Measurements from ENCODE around the gene MGA.
A peak's percentile ranks its signal among the peaks of the same experiment; 100 is the strongest.

MGA gene

GRCh38 chr15:41660235-41661077, at the start of gene MGA:
Gene MGA, plus strand, starts transcription at chr15:41660405.
- DNase-seq (ENCODE audit: low read depth), result peak; percentile 83

DNA sequence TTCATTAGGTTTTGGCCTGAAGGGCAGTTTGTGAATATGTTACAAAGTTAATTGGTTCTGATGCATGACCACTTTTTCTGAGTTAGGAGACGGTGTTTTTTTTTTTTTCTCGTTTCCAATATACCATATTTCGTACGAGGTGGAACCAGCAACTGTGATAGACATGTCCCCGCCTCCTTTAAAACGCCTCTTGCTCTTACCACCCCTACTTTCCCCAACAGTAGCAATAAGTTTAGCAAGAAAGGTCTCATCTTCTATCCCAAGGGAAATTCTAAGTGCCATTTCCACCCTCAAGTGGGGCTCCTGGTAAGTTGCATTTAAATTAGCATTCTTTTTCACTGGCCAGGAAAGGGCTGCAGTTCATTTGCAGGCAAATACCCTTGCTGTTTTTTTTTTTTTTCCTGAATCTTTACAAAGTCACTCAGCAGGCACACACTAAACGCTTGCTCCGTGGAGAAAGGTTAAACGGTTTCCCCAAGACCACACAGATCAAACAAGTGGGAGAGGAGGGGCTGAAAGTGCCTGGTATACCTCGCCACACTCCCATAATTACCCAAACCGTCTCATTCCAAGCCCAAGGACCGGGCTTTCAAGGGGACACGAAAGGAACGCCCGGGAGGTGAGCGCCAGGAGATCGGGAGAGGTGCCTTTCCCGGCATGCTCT, 39.5 kb upstream of the MGA start:
- DNase-seq (ENCODE audit: low read depth), result no peak

- peak; percentile 53 for DNase-seq (ENCODE audit: low read depth)
Observed at GRCh38 chr15:41621200-41622193, 38.7 kb upstream of the MGA start.

DNA sequence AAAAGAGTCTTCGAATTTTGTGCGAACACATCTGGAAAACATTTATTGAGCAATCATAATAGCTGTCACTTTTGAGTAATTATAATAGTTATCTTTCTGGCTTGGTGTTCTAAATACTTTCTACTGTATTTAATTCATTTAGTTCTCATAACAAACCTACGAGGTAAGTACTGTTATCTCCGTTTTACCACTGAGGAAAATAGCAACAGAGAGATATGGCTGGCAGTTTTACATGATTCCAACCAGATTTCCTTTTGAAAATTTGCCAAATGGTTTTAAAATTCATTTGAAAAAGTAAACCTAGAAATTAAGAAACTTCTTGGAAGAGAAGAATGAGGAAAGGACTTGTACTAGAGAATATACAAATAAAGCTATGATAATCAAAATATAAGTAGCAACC, 37.3 kb upstream of the MGA start:
- DNase-seq (ENCODE audit: low read depth), result no peak

- no peak for DNase-seq (ENCODE audit: low read depth)
Observed at GRCh38 chr15:41627203-41627602, 33.0 kb upstream of the MGA start.

DNA sequence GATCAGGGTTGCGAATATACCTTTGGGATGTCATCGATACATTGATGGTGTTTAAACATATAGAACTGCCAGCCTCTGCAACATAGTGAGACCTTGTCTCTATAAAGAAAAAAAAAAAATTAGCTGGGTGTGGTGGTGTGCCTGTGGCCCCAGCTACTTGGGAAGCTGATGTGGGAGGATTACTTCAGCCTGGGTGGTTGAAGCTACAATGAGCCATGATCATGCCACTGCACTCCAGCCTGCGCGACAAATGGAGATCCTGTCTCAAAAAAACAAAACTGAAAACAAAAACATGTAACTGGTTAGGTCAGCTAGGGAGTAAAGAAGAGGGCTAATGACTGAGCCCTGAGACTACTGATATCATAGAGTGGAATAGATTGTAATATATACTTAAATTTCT, 30.7 kb upstream of the MGA start:
- no peak for DNase-seq (ENCODE audit: low read depth)

DNA sequence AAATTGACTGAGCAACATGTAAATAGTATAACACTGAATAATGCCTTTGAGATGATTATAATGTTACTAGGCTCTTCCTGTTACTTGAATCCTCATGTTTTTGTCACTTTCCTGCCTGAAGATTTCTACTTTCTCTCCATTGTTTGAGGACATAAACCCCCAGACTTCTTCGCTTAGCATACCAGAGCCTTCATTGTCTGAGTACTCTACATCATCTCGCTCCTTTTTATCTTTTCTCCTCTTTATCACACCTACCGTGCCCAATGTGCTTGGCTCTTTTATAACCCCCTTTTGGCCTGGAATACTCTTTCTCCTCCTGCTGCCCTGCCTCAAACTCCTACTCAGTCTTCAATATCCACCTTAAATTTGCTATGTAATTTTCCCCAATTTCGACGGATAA, 30.3 kb upstream of the MGA start:
- DNase-seq (ENCODE audit: low read depth), result no peak

DNA sequence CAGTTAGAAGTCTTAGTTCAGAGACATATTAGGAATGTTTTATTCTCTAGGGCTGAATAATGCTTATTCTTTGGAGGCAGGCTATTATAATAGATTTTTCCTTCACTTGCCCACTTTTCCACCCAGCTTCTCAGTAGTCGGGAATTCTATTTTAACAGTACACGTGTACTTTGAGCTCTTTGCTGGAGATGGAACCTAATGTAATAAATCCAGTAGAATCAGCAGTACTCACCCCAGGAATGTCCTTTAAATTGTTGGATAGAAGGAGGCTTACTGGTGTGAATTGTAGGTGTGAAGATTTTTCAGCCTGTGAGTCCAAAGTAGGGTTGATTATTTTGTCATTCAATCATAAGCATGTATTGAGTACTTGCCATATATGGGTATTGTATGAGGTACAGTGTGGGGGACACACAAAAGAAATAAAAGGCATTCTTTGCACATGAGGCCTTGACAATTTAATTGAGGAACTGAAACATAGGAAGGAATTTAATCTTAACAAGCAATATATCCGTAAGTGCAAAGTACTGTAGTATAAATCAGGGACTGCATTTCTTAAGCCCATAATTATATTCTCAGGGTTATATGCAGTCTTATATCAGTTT, 29.5 kb upstream of the MGA start:
- DNase-seq (ENCODE audit: low read depth), result no peak

DNA sequence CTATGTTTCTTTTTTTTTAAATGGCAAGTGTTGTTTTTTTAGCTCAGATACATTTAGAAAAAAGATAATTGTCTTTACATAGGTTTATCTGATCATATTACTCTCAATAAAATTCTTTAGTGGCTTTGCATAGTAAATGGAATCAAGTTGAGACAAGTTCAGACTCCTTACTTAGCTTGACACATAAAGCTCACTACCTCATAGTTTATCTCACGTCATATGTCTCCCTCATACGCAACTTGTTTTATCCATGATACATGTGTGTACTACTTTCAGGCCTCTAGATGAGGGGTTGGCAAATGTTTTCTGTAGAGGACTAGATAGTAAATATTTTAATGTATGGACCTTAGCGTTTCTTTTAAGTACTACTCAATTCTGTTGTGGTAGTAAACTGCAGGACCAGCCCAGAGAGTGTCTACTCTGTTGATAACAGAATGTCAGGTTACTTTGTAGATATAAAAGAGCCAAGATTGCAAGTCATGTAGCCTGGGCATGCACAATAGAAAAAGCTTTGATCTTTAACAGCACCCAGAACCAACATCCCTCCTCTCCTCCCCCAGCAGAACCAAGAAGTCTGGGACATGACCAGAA, 28.2 kb upstream of the MGA start:
- DNase-seq (ENCODE audit: low read depth), result no peak

- DNase-seq (ENCODE audit: low read depth), result no peak
Observed at GRCh38 chr15:41633609-41634008, 26.6 kb upstream of the MGA start.

- no peak for DNase-seq (ENCODE audit: low read depth)
Observed at GRCh38 chr15:41634072-41634626, 26.1 kb upstream of the MGA start.

DNA sequence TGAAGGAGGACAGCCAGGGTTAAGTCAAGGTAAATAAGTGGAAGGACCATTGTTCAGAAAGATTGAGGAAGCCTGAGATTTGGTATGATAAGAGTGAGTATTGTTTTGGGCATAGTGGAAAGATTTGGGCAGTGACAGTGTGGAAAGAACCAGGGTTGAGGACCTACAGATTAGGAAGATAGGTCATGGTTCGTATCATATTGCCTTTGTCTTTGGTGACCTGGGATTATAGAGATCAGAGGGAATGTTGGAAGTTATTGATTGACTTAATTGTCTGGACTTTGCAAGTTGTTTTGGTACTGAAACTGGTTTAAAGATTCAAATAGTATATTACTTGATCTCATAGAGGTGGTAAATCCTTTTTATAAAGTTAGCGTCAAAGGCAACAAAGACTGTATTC, 23.1 kb upstream of the MGA start:
- DNase-seq (ENCODE audit: low read depth), result no peak

DNA sequence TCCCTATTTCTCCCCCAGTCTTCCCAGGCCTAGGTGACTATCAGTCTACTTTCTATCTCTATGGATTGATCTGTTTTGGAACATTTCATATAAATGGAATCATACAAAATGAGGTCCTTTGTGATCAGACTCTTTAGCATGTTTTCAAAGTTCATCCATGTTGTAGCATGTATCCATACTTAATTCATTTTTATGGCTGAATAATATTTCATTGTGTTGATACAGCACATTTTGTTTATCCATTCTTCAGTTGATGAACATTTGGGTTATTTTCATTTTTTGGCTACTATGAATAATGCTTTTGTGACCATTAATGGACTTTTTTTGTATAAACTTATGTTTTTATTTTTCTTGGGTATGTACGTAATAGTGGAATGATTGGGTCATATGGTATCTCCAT, 19.2 kb upstream of the MGA start:
- DNase-seq (ENCODE audit: low read depth), result no peak

GRCh38 chr15:41647262-41647661, 12.9 kb upstream of the MGA start:
- DNase-seq (ENCODE audit: low read depth), result no peak

DNA sequence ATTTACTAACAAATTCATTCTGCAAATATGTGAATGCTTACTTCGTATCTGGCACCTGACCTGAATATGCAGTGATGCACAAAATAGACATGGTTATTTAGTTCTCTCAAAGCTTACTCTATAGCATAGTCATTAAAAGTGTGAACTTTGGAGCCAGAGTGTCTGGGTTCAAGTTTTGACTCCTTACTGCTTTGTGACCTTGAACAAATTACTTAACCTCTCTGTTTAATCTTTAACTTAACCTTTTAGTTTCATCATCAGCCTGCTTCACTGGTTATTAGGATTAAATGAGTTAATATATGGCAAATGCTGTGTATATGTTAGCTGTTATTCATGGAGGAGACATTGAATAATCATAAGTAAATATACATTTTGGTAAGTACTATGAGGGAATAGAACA, 12.1 kb upstream of the MGA start:
- no peak for DNase-seq (ENCODE audit: low read depth)

DNA sequence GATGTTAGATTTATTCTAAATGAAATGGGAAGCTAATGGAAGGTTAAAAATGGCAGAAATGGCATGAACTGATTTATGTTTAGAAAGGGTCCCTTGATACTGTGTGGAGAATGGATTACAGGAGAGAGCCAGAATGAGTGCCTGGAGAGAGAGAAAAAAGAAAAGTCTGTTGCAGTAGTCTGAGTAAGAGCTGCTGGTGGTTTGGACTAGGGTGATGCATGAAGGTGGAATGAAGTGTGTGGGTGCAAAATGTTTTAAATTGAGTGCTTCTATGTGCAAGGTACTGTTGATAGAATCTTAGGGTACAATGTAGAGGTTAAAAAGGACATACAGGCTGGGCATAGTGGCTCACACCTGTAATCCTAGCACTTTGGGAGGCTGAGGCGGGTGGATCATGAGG, 11.4 kb upstream of the MGA start:
- peak; percentile 56 for DNase-seq (ENCODE audit: low read depth)

GRCh38 chr15:41650806-41651205, 9.4 kb upstream of the MGA start:
- DNase-seq (ENCODE audit: low read depth), result no peak

DNA sequence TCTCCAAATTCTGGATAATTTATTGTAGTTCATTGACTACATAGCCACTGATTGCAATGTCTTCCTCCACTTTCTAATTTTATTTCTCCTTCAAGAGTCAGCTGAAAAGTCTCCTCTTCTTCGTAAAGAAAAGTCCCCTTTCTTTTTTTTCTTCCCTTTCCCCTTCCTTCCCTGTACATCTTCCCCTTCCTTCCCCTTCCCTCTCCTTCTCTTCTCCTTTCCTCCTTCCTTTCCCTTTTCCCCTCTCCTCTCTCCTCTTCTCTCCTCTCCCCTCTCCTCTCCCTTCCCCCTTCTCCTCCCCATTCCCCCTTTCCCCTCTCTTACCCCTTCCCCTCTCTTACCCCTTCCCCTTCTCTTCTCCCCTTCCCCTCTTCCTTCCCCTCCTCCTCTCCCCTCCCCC, 8.8 kb upstream of the MGA start:
- no peak for DNase-seq (ENCODE audit: low read depth)

- DNase-seq (ENCODE audit: low read depth), result no peak
Observed at GRCh38 chr15:41653760-41654159, 6.4 kb upstream of the MGA start.

DNA sequence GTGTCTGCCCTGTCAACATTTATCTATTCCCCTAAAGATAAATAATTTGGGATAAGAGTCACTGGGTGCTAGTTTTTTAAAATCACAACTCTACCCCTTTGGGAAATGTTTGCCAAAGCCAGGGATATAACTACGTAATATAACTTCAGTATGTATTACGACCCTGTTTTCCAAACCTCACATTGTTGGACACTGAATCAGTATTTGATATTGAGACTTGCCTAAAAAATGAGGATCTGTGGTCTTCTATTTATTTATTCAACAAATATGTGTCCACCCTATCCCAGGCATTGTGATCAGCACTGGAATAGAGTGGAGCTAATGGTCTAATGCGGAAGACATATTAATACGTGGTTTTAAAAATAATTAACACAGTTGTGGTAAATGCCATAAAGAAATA, 4.5 kb upstream of the MGA start:
- no peak for DNase-seq (ENCODE audit: low read depth)

DNA sequence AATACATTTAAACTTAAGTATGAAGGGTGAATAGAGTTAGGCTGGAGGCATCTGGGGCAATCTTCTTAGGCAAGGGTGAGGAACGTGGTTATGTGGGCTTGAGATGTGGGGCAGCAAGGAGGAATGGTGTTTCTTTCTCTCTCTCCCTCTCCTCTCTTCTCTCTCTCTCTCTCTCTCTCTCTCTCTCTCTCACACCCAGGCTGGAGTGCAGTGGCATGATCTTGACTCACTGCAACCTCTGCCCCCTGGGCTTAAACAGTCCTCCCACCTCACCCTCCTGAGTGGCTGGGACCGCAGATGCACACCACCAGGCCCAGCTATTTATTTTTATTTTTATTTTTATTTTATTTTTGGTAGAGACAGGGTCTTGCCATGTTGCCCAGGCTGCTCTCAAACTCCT, 4.0 kb upstream of the MGA start:
- no peak for DNase-seq (ENCODE audit: low read depth)
